Stimulated activated CD4-positive, alpha-beta T cell treated with anti-CD3 and anti-CD28 coated beads, Interleukin-2, amount 100 ng/mL, for 24 hours (primary cell): Measurements from ENCODE around the gene DENND6B.
A peak's percentile ranks its signal among the peaks of the same experiment; 100 is the strongest.

Experiments
- DNase-seq, 2 donors: peaks; one replicate each; pipeline ENCODE4 v3.0.0-alpha.2; 2020

The DENND6B gene

DNA sequence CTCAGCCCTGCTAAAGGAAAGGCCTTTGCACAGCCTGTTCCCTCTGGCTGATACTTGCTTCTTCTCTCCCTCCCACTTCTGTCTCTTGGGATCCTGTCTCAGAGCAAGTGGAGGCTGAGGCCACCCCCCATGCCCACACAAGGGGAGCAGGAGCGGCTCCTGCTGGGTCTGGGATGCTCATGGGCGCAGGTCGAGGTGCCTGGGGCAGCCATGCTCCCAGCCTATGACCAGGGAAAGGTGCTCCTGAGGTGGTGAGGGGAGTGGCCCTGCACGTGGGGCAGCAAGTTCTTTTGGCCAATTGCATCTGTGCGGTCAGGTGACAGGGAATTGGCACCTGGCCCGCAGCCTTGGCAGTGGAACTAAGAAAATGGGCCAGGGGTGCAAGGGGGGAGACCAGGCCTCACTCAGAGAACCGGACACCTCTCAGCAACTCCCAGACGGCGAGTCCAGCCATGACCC lies 58.1 kb downstream of the DENND6B start:
- DNase-seq = no peak

GRCh38 chr22:50267591-50268390 lies 59.0 kb downstream of the DENND6B start:
- peak; percentile 59 to 68 for DNase-seq

DNA sequence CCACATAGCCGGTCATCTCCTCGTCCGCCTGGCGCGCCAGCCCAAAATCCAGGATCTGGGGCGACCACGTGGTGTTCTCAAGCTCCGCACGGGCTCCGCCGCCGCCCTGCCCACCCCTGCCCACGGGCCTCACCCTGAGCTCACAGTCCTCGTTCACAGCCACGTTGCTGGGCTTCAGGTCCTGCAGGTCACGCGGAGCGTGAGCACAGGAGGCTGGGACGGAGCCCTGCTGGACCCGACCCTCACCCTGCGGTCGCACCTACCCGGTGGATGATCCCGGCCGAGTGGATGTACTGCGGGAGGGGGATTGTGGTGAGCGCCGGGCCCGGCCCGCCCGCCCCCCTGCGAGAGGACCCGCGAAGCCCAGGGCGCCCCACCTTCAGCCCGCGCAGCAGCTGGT lies 59.8 kb downstream of the DENND6B start:
- no peak for DNase-seq

GRCh38 chr22:50264946-50265669 lies 61.7 kb downstream of the DENND6B start:
- DNase-seq = no peak

DNA sequence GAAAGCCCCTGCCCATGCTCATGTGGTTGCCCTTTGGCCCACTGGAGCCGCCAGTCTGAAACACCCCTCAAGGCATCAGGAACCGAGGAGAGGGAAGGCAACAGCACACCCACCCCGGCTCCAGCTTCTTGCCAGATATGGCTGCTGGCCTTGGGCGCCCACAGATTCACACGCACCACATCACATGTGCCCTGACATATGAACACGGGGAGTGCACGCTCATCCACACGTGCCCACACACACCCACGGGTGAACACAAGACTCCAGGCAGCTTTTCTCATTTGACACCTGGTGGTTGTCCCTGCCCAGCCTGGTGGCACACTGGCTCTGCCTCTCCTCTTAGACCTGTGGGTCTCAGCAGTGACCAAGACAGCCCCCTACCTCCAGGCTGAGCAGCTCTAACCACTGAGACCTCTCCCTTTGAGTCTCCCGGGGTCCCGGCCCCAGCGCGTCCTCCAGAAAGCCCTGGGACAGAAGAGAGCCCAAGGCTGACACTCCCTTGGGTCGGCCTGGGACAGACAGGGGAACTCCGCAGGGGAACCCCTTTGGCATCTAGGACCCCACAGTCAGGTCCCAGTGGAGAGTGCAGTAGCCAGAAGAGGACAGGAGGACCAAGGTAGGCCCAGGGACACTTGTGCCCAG lies 62.6 kb downstream of the DENND6B start:
- DNase-seq = no peak

DNA sequence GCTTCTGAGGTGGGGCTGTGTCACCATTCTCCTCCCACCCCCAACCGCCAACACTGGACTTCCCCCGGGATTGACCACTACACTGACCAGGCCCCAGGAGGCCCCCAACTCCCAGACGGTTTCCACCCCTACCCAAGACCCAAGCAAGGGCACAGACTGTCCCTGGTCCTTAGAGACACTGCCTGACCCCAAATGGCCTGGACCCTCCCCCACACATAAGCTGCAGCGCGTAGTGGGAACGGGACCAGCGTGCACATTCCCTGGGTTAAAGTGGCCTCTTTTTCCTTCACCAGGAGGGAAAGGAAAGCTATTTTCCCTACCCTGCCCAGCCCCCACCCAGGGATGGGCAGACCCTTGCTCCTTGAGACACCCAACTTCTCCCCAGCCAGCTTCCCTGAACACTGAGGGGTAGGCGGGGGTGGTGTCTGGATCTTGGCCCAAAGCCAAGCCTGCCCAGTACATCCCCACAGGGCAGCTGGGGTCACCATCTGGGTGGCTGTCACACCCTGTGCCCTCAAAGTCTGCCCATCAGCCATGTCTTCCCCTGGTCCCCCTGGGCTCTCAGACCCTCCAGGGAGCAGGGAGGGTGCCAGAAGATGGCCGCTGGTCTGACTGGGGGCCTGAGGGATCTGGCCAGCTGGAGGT lies 63.7 kb downstream of the DENND6B start:
- DNase-seq = no peak

- DNase-seq = peak in 1 of 2 donors; percentile 36
Observed at GRCh38 chr22:50262460-50262911, 64.3 kb downstream of the DENND6B start.

DNA sequence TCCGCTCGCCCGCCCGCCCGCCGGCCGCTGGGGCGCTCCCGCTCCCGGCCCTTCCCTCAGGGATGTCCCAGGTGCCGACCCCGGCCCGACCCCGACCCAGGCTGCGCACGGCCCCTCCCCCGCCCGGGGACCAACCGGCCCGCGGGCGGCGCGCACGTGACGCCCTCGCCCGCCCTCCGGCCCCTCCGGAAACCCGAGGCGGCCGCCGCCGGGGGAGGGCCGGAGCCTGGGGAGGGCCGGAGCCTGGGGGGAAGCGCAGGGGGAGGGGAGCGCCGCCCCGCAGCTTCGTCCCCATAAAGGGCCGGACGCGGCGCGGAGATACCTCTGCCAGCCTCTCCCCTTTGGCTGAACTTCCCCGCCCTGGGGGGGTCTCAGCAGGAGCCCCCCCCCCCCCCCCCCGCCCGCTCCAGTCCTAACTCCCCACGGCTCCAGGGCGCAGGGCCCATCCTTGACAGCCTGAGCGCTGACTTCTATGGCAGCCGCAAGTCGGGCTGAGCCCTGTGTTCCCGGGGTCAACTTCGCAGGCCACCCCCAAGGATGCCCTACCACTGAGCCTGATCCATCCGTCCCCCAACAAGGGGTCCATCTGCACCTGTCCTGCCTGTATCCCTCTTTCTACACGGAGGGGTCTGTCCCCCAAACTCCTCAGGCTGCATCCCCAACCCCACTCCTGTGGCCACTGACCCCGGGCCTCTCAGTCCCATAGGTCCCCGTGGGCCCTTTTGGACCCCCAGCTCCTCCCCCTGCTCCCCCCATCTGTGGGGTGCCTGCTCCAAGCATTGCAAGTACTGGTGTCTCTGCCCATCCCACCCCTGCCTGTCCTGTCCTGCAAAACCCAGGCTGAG lies 65.0 kb downstream of the DENND6B start, which contains the start of gene MAPK12:
Gene MAPK12, minus strand, starts transcription at position 69 of the 845 bp plus-strand sequence. CDS start 174 bp downstream, outside the sequence.
- DNase-seq = no peak

- peak; percentile 43 to 59 for DNase-seq
Observed at GRCh38 chr22:50260801-50261614, 65.8 kb downstream of the DENND6B start.

GRCh38 chr22:50260434-50260800 lies 66.4 kb downstream of the DENND6B start:
- DNase-seq = no peak

DNA sequence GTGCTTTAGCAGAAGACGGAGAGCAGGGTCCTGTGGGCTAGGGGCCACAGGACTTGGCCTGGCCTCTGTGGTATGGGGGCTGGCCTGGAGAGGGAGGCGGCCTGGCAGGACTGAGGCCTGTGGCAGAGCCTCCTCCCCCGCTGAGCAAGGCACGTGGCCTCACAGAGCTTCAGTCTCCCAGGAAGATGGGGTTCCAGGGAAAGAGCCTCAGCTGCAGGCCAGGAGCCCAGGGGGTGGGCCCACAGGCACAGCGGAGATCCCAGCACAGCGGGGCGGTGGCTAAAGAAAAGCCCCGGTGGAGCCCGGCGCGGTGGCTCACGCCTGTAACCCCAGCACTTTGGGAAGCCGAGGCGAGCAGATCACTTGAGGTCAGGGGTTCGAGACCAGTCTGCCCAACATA lies 67.5 kb downstream of the DENND6B start:
- no peak for DNase-seq
